ENCODE data around the gene NWD2.

- no peak for TF ChIP-seq CTCF (conservative IDR thresholded peaks at IDR 0.05 in 1 of 2, IDR thresholded peaks at IDR 0.05 in 1 of 2; ENCODE audit: low read depth in 1 of 2, low read length in 2 of 2)
- TF ChIP-seq EZH2 (IDR thresholded peaks at IDR 0.05; ENCODE audit: low read length, missing control alignments), result no peak
These were observed 19.7 kb upstream of the NWD2 start for GRCh38 chr4:37224854-37225253.

Measured in fibroblast of lung (primary cell).